HG03442 (cell line): ENCODE results near the gene HAND2.

Source experiments
- ATAC-seq: cut with Tn5 transposase; IDR thresholded peaks from one replicate; pipeline ENCODE4 v1.9.1; 2021; ENCODE audit warnings: mild to moderate bottlenecking, moderate library complexity; ENCODE audit not compliant: unreplicated experiment

HAND2 gene

GRCh38 chr4:173504181-173504503 lies 25.9 kb downstream of the HAND2 start:
- ATAC-seq: no peak

GRCh38 chr4:173503330-173504180 lies 26.5 kb downstream of the HAND2 start:
- no peak for ATAC-seq

GRCh38 chr4:173502282-173502681 lies 27.7 kb downstream of the HAND2 start:
- no peak for ATAC-seq

- no peak for ATAC-seq
Observed at GRCh38 chr4:173501592-173502150, 28.4 kb downstream of the HAND2 start.

GRCh38 chr4:173500841-173501591 lies 29.0 kb downstream of the HAND2 start:
- peak; percentile 34 for ATAC-seq

- no peak for ATAC-seq
Observed at GRCh38 chr4:173499658-173500535, 30.1 kb downstream of the HAND2 start.

GRCh38 chr4:173498771-173499170 lies 31.3 kb downstream of the HAND2 start:
- no peak for ATAC-seq

- ATAC-seq: peak; percentile 49
Observed at GRCh38 chr4:173498023-173498422, 32.0 kb downstream of the HAND2 start.

GRCh38 chr4:173494013-173494970 lies 35.7 kb downstream of the HAND2 start:
- ATAC-seq: peak; percentile 88

GRCh38 chr4:173493041-173493440 lies 37.0 kb downstream of the HAND2 start:
- ATAC-seq: no peak

GRCh38 chr4:173492315-173492714 lies 37.7 kb downstream of the HAND2 start:
- ATAC-seq: no peak

GRCh38 chr4:173490817-173491528 lies 39.1 kb downstream of the HAND2 start:
- ATAC-seq: no peak

GRCh38 chr4:173490256-173490655 lies 39.8 kb downstream of the HAND2 start:
- ATAC-seq: no peak

- ATAC-seq: no peak
Observed at GRCh38 chr4:173489514-173489913, 40.5 kb downstream of the HAND2 start.

- ATAC-seq: no peak
Observed at GRCh38 chr4:173488656-173489055, 41.4 kb downstream of the HAND2 start.

- ATAC-seq: no peak
Observed at GRCh38 chr4:173488074-173488473, 42.0 kb downstream of the HAND2 start.

- ATAC-seq: no peak
Observed at GRCh38 chr4:173486714-173487392, 43.2 kb downstream of the HAND2 start.

GRCh38 chr4:173485164-173485563 lies 44.9 kb downstream of the HAND2 start:
- ATAC-seq: no peak
